Nephron progenitor cell (in vitro differentiated cells): ENCODE data around the gene ABCA2.
A peak's percentile ranks its signal among the peaks of the same experiment; 100 is the strongest.

Experiments used
- DNase-seq: peaks from one replicate; pipeline ENCODE4 v3.0.0; 2021
- H3K27ac Mint-ChIP-seq: 2 replicates; pipeline ENCODE4 v1.8.0; 2021; ENCODE audit warnings: mild to moderate bottlenecking, moderate library complexity, mixed read lengths
- H3K27me3 Mint-ChIP-seq: 2 replicates; pipeline ENCODE4 v1.8.0; 2021; ENCODE audit warnings: mild to moderate bottlenecking, low read depth, mixed read lengths; ENCODE audit not compliant: poor library complexity
- H3K36me3 Mint-ChIP-seq: 2 replicates; pipeline ENCODE4 v1.8.0; 2021; ENCODE audit warnings: low read depth, mixed read lengths
- H3K4me1 Mint-ChIP-seq: 2 replicates; pipeline ENCODE4 v1.8.0; 2021; ENCODE audit warnings: mixed read lengths
- H3K4me3 Mint-ChIP-seq: 2 replicates; pipeline ENCODE4 v1.8.0; 2021; ENCODE audit warnings: mild to moderate bottlenecking, moderate library complexity, mixed read lengths
- H3K9me3 Mint-ChIP-seq: 2 replicates; pipeline ENCODE4 v1.8.0; 2021; ENCODE audit warnings: mild to moderate bottlenecking, moderate library complexity, mixed read lengths
- TF ChIP-seq, protein P1 (sequence below): fragments of 200-600 bp; sonication (generic); IDR thresholded peaks from 2 replicates; pipeline ENCODE4 v1.5.0; 2021; ENCODE audit warnings: antibody characterized with exemption

The ABCA2 gene

DNA sequence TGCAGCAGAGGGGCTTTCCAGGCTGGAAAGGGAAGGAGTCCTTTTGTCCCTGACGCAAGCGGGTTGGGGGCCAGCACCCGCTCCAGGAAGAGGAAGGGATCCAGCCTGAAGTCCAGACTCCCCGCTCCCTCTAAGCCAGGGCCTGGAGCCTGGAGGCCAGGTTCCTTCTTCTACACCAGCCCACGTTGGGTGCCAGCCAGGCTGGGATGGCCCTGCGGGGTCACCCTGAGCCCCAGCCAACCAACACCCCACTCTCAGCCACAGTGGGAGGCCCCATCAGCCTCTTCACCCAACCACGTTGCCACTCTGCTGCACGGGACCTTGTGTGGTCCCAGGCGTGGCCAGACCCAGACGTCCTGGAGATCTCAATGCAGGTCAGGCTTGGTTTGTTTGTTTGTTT lies 4.8 kb upstream of the ABCA2 start:
- Mint-ChIP-seq H3K27me3 (peaks cover 12% of the 10 kb centered on the region), H3K4me3 (no peak overlapping the region), H3K27ac (no peak overlapping the region), H3K36me3 (no peaks in the 10 kb centered on the region), H3K4me1 (no peaks in the 10 kb centered on the region), H3K9me3 (no peaks in the 10 kb centered on the region)
- TF ChIP-seq, protein P1, sequence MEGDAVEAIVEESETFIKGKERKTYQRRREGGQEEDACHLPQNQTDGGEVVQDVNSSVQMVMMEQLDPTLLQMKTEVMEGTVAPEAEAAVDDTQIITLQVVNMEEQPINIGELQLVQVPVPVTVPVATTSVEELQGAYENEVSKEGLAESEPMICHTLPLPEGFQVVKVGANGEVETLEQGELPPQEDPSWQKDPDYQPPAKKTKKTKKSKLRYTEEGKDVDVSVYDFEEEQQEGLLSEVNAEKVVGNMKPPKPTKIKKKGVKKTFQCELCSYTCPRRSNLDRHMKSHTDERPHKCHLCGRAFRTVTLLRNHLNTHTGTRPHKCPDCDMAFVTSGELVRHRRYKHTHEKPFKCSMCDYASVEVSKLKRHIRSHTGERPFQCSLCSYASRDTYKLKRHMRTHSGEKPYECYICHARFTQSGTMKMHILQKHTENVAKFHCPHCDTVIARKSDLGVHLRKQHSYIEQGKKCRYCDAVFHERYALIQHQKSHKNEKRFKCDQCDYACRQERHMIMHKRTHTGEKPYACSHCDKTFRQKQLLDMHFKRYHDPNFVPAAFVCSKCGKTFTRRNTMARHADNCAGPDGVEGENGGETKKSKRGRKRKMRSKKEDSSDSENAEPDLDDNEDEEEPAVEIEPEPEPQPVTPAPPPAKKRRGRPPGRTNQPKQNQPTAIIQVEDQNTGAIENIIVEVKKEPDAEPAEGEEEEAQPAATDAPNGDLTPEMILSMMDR: no peak
- no peak for DNase-seq

DNA sequence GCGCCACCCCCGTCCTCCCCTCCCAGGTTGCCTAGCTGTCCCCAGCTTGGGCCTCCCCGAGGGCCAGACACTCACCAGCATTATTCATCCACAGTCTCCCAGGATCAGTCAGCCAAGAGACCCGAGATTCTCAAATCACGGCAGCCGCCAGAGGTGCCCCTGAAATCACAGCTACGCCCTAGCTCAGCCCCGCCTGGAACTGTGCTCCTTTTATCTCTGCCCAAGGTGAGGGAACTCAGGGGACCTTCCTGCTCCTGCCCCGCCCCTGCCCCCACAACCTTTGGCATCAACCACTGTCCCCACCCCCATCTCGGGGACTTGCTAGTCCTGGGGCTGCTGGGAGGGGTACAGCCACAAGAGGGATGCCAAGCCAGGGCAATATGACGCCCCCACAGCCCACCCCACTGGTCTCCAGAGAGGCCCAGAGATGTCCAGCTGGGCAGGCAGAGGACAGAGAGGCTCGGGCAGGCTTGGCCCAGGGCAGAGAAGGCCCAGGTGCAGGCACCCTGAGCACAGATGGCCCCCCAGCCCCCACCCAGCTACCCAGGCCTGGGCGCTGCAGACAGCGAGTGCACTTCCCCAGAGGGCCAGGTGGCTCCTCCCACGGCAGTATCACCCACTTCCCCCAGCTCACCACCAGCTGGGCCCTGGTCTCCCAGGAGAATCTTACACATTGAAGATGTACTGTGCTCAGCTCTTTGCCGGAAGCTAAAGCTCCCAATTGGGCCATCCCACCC lies 4.0 kb upstream of the ABCA2 start, which contains the start of gene FUT7:
TSS of gene FUT7 (minus strand) at position 185 of the 737 bp plus-strand sequence. CDS start at position 88, 97 bp downstream.
- H3K9me3 Mint-ChIP-seq: no peaks in the 10 kb centered on the region
- peaks cover 4% of the 10 kb centered on the region for H3K4me1 Mint-ChIP-seq
- H3K27me3 Mint-ChIP-seq: peaks cover 12% of the 10 kb centered on the region
- no peak within 1 kb of the TSS for H3K27ac Mint-ChIP-seq
- TF ChIP-seq, protein P1: no peak
- H3K36me3 Mint-ChIP-seq: no peaks in the 10 kb centered on the region
- H3K4me3 Mint-ChIP-seq: no peak within 1 kb of the TSS
- no peak for DNase-seq

DNA sequence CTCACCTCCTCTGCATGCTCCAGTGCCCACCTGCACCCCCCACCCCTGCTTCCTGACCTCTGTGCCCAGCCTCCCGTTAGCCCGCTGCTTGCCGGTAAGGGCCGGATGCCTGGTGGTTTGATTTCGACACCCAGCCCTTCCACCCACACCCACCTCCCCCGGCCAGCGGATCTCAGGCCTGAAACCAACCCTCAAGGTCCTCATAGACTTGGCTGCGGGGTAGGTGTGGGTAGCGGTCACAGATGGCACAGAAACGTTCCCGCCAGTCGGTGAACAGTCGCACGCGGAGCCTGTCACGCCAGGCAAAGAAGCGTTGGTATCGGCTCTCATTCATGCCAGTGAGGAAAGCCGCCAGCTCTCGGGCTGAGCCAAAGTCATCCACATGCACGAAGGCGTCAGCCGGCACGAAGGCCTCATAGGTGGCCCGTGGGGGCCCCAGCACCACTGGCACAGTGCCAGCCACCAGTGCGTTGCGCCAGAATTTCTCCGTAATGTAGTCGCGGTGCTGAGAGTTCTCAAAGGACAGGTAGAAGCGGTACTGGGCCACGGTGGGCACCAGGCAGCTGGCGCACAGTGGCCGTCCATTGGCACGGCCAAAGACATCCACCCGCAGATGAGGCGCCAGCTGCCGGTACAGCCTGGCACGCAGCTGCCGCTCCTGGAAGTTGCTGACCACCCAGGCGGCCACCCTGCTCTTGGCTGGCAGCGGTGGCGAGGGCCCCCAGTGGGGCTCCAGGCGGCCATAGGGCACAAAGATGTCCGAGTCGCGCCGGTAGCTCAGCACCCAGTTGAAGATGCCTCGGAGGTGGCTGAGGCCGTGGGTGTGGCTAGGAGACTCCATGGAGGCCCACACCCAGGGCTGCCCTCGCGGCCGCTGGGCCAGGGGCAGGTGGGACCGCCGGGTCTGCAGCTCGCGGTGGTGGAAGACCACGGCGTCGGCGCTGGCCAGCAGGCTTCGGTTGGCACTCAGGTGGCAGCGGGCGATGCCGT lies 2.8 kb upstream of the ABCA2 start:
- Mint-ChIP-seq H3K27ac (no peak overlapping the region), H3K4me3 (no peak overlapping the region)
- DNase-seq: no peak

DNA sequence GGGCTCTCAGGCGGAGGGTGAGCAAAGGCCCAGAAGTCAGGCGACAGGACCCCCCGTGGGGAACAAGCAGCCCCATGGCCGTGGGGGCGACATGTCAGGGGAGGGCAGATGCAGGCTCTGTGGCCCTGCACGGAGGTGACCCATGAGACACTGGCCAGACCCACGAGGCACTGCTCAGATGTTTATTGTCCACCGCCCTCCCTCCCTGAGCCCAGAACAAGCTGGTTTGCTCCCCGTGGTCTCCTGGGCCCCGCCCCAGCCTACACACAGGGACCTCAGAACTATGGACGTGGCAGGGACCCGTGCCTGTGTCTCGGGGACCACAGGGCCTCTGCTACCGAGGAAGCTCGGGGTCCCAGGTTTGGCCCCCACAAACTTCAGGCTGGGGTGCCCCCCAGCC lies 2.0 kb upstream of the ABCA2 start:
- H3K4me1 Mint-ChIP-seq: peaks cover 5% of the 10 kb centered on the region
- no peaks in the 10 kb centered on the region for H3K36me3 Mint-ChIP-seq
- H3K27me3 Mint-ChIP-seq: peaks cover 4% of the 10 kb centered on the region
- no peak for DNase-seq
- H3K9me3 Mint-ChIP-seq: no peaks in the 10 kb centered on the region
- TF ChIP-seq, protein P1: no peak
- peak overlapping the region; percentile 72 for H3K4me3 Mint-ChIP-seq
- no peak overlapping the region for H3K27ac Mint-ChIP-seq

More for the DNA sequence above, 2.8 kb upstream of the ABCA2 start:
- H3K4me1 Mint-ChIP-seq: peaks cover 5% of the 10 kb centered on the region
- no peaks in the 10 kb centered on the region for H3K9me3 Mint-ChIP-seq
- H3K27me3 Mint-ChIP-seq: peaks cover 7% of the 10 kb centered on the region
- TF ChIP-seq, protein P1: no peak
- H3K36me3 Mint-ChIP-seq: no peaks in the 10 kb centered on the region

DNA sequence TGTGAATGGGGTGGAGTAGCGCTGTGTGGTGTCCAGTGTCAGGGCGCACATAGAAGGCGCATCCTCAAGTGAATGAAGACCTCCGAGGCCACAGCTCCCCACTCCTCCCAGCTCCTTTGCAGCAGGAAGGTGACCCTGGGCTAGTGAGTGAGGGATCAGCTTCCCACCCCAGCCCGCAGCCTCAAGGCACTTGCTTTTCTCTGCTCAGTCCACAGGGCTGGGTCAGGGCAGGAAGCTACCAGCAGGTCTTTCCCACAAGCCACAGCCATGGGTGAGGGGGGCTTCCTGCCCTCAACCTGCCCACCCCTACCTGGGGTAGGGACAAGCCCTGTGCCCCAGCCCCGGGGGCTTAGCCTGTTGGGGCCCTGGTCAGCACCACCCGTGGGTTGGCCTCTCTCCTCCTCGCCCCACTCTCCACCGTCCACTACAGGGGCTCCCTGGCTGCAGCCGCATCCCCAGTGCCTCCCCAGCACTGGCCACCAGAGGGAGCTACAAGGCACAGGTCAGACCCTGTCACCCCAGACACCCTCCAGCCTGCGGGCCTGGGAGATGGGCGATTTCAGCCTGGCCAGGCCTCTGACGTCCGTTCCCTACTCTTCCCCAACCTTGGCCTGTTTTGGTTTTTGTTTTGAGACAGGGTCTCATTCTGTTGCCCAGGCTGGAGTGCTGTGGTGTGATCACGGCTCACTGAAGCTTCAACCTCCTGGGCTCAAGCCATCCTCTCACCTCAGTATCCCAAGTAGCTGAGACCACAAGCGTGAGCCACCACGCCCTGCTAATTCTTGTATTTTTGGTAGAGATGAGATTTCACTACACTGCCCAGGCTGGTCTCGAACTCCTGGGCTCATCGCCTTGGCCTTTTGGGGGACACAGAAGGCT lies 1.3 kb upstream of the ABCA2 start:
- TF ChIP-seq, protein P1: peak; percentile 92
- peak overlapping the region; percentile 72 for H3K4me3 Mint-ChIP-seq
- peaks cover 4% of the 10 kb centered on the region for H3K27me3 Mint-ChIP-seq
- DNase-seq: peak; percentile 91
- no peaks in the 10 kb centered on the region for H3K36me3 Mint-ChIP-seq
- H3K27ac Mint-ChIP-seq: no peak overlapping the region
- no peaks in the 10 kb centered on the region for H3K9me3 Mint-ChIP-seq
- H3K4me1 Mint-ChIP-seq: peaks cover 5% of the 10 kb centered on the region
